B cell (primary cell): ENCODE measurements around the gene SEC14L1. TPM values are rescaled to one million over a fixed set of nuclear protein-coding genes. Genes with fewer than 3 reads are reported as not detected.
A peak's percentile ranks its signal among the peaks of the same experiment; 100 is the strongest.

Source experiments
- ATAC-seq: fragments of 200-7000 bp; cut with Tn5 transposase; one replicate; pipeline ENCODE4 v1.10.0; 2021; ENCODE audit warnings: low read depth, mild to moderate bottlenecking, moderate number of reproducible peaks, moderate library complexity
- CTCF ChIA-PET: fragments of 350-600 bp; sonication (Branson Sonifier 250); formaldehyde crosslinking; loops from one replicate; lab custom pipeline; 2021; ENCODE audit warnings: antibody characterized with exemption, inconsistent platforms; lab: Charles Lee
- POLR2A ChIA-PET: fragments of 350-600 bp; sonication (Branson Sonifier 250); formaldehyde crosslinking; loops from one replicate; lab custom pipeline; 2021; ENCODE audit warnings: antibody characterized with exemption; lab: Charles Lee
- DNase-seq: peaks from one replicate; pipeline ENCODE4 v3.0.0; 2013
- H2AFZ ChIP-seq: 2 replicates; pipeline ENCODE4 v1.6.1; 2012; ENCODE audit warnings: mild to moderate bottlenecking, low read depth, low read length; ENCODE audit not compliant: insufficient read depth, poor library complexity, severe bottlenecking
- H3K27ac ChIP-seq, 2 donors: 1 replicate in 1 of 2; 2 replicates in 1 of 2; pipeline ENCODE4 v1.5.1; 2012 to 2013; ENCODE audit warnings: low read length in 2 of 2, mild to moderate bottlenecking in 2 of 2, moderate library complexity in 1 of 2
- H3K27me3 ChIP-seq, 4 experiments: fragments of 200-600 bp in 1 of 4; sonication (generic) in 1 of 4; replicated peaks in 1 of 4; 1 replicate in 2 of 4; 2 replicates in 2 of 4; pipeline versions ENCODE4 v1.6.1 to v1.7.0; 2013 to 2016; ENCODE audit warnings: low read length in 3 of 4, mild to moderate bottlenecking in 2 of 4, mixed read lengths in 1 of 4, moderate library complexity in 1 of 4; ENCODE audit not compliant: insufficient read depth in 4 of 4, control insufficient read depth in 3 of 4; ENCODE audit errors: control extremely low read depth in 1 of 4
- H3K36me3 ChIP-seq, 2 experiments: replicated peaks in 1 of 2; 1 replicate in 1 of 2; 2 replicates in 1 of 2; pipeline versions ENCODE4 v1.6.1 to v1.7.1; 2013; ENCODE audit warnings: low read length in 1 of 2; ENCODE audit not compliant: insufficient read depth in 2 of 2, control insufficient read depth in 1 of 2; ENCODE audit errors: control extremely low read depth in 1 of 2, extremely low read depth in 1 of 2
- H3K4me1 ChIP-seq, 2 donors: fragments of 200-600 bp in 1 of 2; sonication (generic) in 1 of 2; 1 replicate in 1 of 2; 2 replicates in 1 of 2; pipeline versions ENCODE4 v1.5.1 to v1.6.1; 2013 to 2017; ENCODE audit warnings: low read length in 2 of 2; ENCODE audit not compliant: control insufficient read depth in 2 of 2, insufficient read depth in 2 of 2
- H3K4me2 ChIP-seq: replicated peaks from 2 replicates; pipeline ENCODE3; 2012; ENCODE audit warnings: mild to moderate bottlenecking, low read depth, low read length; ENCODE audit not compliant: poor library complexity, severe bottlenecking
- H3K4me3 ChIP-seq, 5 experiments: fragments of 200-600 bp in 1 of 5; sonication (generic) in 1 of 5; 1 replicate in 3 of 5; 2 replicates in 2 of 5; pipeline versions ENCODE4 v1.5.1 to v1.7.0; 2011 to 2016; ENCODE audit warnings: low read length in 4 of 5, mild to moderate bottlenecking in 4 of 5, low read depth in 2 of 5, control low read depth in 1 of 5, moderate library complexity in 1 of 5; ENCODE audit not compliant: insufficient read depth in 1 of 5; ENCODE audit errors: control extremely low read depth in 1 of 5, extremely low read depth in 1 of 5
- H3K79me2 ChIP-seq: fragments of 200-600 bp; sonication (generic); one replicate; pipeline ENCODE4 v1.6.0; 2016; ENCODE audit warnings: low read length; ENCODE audit not compliant: control insufficient read depth, insufficient read depth
- H3K9ac ChIP-seq: fragments of 200-600 bp; sonication (generic); 2 replicates; pipeline ENCODE4 v1.6.1; 2017; ENCODE audit warnings: mild to moderate bottlenecking, low read length, moderate library complexity
- H3K9me3 ChIP-seq, 3 donors: one replicate each; pipeline versions ENCODE4 v1.6.1 to v1.7.1; 2013; ENCODE audit warnings: low read length in 2 of 3; ENCODE audit not compliant: control insufficient read depth in 2 of 3, insufficient read depth in 1 of 3; ENCODE audit errors: control extremely low read depth in 1 of 3
- H4K20me1 ChIP-seq: 2 replicates; pipeline ENCODE4 v1.6.0; 2012; ENCODE audit warnings: mild to moderate bottlenecking, low read length; ENCODE audit not compliant: insufficient read depth, control insufficient read depth, poor library complexity, severe bottlenecking
- H3K27ac Mint-ChIP-seq: one replicate; pipeline ENCODE4 v1.8.0; 2021; ENCODE audit warnings: mixed read lengths
- H3K27me3 Mint-ChIP-seq: one replicate; pipeline ENCODE4 v1.8.0; 2021; ENCODE audit warnings: mixed read lengths
- H3K4me1 Mint-ChIP-seq: one replicate; pipeline ENCODE4 v1.8.0; 2021; ENCODE audit warnings: mixed read lengths
- H3K4me3 Mint-ChIP-seq: one replicate; pipeline ENCODE4 v1.8.0; 2021; ENCODE audit warnings: mixed read lengths
- H3K9me3 Mint-ChIP-seq: one replicate; pipeline ENCODE4 v1.8.0; 2022; ENCODE audit warnings: mixed read lengths; ENCODE audit not compliant: insufficient read depth
- CTCF ChIP-seq: fragments of 200-600 bp; IDR thresholded peaks from one replicate; pipeline ENCODE4 v1.8.0; 2022; ENCODE audit warnings: antibody characterized with exemption, mild to moderate bottlenecking
- EZH2 ChIP-seq: IDR thresholded peaks from 2 replicates; pipeline ENCODE4 v1.6.1; 2012; ENCODE audit warnings: borderline replicate concordance, low read depth, mild to moderate bottlenecking, moderate library complexity, low read length; ENCODE audit not compliant: insufficient read depth, poor library complexity, severe bottlenecking
- WGBS: methylation state at CpG from one replicate; pipeline ENCODE4 v1.1.5; 2013; ENCODE audit warnings: missing lambda C conversion rate; ENCODE audit not compliant: insufficient coverage; 5-methylcytosine and 5-hydroxymethylcytosine counted together
- intact Hi-C: fragments of 100-400 bp; cut with micrococcal nuclease; formaldehyde crosslinking; loops from one replicate; pipeline ENCODE4 v1.10.0; 2022
- polyA plus RNA-seq: library from polyadenylated mRNA; depleted of rRNA; stranded (reverse); fragments of >200 nt; gene quantifications from 2 replicates; pipeline ENCODE4 v1.2.3, GENCODE V29; 2012
- total RNA-seq, 2 donors: library from RNA; stranded (reverse); fragments of 120-200 nt in 1 of 2; gene quantifications; 1 replicate in 1 of 2; 2 replicates in 1 of 2; pipeline versions ENCODE4 v1.2.3 to v1.2.4, GENCODE V29; 2013 to 2022

Gene SEC14L1
- total and polyA plus RNA-seq, 2 donors (not counting 1 experiment from before 2014, with no cell fraction given) = 37.7 to 103 TPM

DNA sequence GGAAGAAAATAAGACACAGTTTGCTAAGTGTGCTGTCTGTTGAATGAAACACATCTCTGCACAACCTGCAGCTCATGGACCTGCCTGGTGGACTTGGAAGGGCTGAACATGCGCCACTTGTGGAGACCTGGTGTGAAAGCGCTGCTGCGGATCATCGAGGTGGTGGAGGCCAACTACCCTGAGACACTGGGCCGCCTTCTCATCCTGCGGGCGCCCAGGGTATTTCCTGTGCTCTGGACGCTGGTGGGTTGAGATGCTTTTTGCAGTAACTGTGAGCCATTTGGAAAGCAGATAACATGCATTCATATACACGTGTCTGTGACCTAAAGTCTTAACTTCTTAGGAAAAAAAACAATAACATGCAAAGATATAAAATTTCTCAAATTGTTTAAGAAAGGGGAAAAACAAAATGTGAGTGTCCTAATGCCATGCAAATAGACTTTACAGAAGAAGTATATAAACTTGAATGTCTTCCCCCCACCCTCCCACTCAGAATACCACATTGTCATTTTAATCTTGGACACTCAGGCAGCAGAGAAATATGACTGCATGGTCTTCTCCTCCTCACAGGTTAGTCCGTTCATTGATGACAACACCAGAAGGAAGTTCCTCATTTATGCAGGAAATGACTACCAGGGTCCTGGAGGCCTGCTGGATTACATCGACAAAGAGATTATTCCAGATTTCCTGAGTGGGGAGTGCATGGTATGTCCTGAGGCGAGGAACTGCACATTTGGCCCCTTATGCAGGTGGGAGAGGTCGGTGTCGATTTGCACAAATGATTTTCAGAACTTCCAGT is 65.6 kb downstream of the SEC14L1 start:
- POLR2A ChIA-PET = interaction anchor here (0.6 kb wide), 1 partner anchor 939 kb away, joined by 4 read pairs; no protein-coding TSS in a partner anchor

More for the DNA sequence above, 65.6 kb downstream of the SEC14L1 start:
- Mint-ChIP-seq H3K27me3 (no peaks in the 10 kb centered on the region), H3K27ac (peak overlapping the region; percentile 27), H3K4me3 (no peak overlapping the region), H3K9me3 (no peaks in the 10 kb centered on the region), H3K4me1 (peaks cover 28% of the 10 kb centered on the region)
- CTCF ChIA-PET = interaction anchor here (2.0 kb wide), 1 partner anchor 110 kb away, joined by 5 read pairs; no protein-coding TSS in a partner anchor
- H3K36me3 ChIP-seq = peaks cover 4 to 88% of the 10 kb centered on the region in 2 experiments
- peaks cover 17 to 24% of the 10 kb centered on the region in 2 donors for H3K4me1 ChIP-seq
- H4K20me1 ChIP-seq = peaks cover 56% of the 10 kb centered on the region
- DNase-seq (no peak), ATAC-seq (no peak)
- intact Hi-C loops = no loop called here
- no peaks in the 10 kb centered on the region for H3K79me2 ChIP-seq
- H3K27me3 ChIP-seq = no peaks in the 10 kb centered on the region
- no peak overlapping the region for H3K9ac ChIP-seq
- no peak for TF ChIP-seq CTCF
- no peak for TF ChIP-seq EZH2
- no peaks in the 10 kb centered on the region for H3K9me3 ChIP-seq
- no peak overlapping the region for H3K4me3 ChIP-seq
- H3K4me2 ChIP-seq = no peak overlapping the region
- H2AFZ ChIP-seq = no peak overlapping the region
- no peak overlapping the region for H3K27ac ChIP-seq
- WGBS = 72% methylated on average over 13 of the region's 14 CpGs
